Testis (tissue), 2 donors: ENCODE results near the gene LRFN2.

Experiments
- CTCF ChIP-seq, 3 experiments: fragments of 450-650 bp in 2 of 3; fragments of 200-600 bp in 1 of 3; sonication (generic) in 1 of 3; IDR thresholded peaks; one replicate each; pipeline ENCODE4 v1.5.1; 2016 to 2019; ENCODE audit warnings: antibody characterized with exemption in 3 of 3, mild to moderate bottlenecking in 2 of 3, moderate library complexity in 1 of 3
- POLR2A ChIP-seq: fragments of 450-650 bp; IDR thresholded peaks from one replicate; pipeline ENCODE4 v1.6.1; 2017; ENCODE audit warnings: antibody characterized with exemption, mild to moderate bottlenecking, moderate library complexity

DNA sequence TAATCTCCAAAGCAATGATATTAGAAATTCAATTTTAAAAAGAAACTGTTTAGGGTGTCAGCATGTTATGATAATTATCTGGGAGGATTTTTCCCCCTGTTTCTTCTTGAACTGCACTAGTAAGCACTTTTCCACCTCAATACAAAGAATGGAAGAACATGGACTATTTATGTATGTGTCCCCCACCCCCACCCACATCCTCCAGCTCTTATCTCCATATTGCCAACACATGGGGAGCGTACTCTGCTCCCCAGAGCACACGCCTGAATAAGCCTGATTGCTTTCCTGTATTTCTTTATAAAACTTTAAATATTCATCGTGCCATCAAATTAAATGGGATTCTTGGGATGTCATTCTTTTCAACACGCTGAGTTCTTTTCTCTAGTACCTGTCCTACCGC lies 11.4 kb upstream of the LRFN2 start:
- TF ChIP-seq POLR2A: no peak
- TF ChIP-seq CTCF (IDR thresholded peaks at IDR 0.05): no peak
